DMS53 (cell line): ENCODE results near the gene PLEKHM3.
A peak's percentile ranks its signal among the peaks of the same experiment; 100 is the strongest.
"Not testable (repeated sequence)": the region's sequence is repeated elsewhere in the genome, so short reads cannot be mapped to it uniquely, and the experiment has no call there.

ENCODE experiments used
- DNase-seq: peaks from one replicate; lab custom pipeline; 2025; lab: John Stamatoyannopoulos, UW

The PLEKHM3 gene

DNA sequence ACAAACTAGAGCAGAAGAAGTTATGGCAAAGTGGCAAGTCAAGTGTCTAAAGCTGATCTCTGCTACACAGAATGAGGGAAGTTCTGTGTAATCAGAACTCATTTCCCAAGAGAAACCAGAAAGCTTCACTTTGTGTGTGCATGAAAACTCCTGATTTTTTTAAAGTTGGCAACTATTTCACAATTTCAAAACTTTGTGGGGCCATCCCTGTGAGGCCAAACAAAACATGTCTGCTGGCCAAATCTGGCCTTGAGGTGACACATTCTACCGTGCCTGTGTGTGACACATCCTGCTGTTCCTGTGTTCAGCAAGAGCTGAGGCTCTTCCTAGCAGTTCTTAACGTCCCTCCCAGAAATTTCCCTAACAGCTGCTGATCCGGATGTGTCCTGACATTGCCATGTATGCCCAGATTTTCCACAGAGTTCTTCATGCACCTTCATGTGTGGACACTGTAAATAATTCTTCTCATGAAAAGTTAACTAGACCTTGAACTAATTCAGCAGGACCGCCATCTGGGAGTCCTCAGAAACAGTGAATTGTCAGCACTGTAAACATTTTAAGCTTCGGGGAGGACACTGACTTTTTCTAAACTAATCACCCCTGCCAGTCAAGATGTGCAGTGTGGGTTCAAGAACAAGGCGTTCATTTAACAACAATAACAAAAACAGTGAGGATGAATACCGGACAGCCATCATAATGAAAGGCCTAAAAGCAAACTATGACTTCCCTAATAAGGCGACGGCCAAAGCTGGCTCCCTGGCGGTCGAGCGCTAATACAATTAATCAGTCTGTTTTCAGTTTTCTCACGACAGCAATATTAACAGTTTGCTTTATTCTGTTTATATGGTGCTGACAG, 99.0 kb downstream of the PLEKHM3 start:
- peak; percentile 79 for DNase-seq

DNA sequence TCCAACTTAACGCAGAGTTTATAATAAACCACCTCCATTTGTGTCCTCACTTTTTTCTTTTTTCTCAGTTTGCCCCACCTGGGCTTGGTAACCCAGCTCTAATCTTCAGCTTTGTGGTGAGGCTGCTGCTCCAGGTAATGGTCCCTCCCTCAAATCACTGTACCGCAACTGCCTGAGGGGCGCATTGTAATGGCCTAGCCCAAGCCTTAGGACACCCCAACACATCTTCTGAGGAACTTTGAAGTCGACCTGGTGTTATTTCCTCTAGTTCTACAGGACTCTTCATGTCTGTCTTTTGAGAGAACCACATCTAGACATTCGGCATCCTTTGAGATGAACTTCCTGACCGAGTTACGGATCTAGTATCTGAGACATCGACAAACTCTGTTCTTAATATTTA, 99.7 kb downstream of the PLEKHM3 start:
- DNase-seq, result no peak

DNA sequence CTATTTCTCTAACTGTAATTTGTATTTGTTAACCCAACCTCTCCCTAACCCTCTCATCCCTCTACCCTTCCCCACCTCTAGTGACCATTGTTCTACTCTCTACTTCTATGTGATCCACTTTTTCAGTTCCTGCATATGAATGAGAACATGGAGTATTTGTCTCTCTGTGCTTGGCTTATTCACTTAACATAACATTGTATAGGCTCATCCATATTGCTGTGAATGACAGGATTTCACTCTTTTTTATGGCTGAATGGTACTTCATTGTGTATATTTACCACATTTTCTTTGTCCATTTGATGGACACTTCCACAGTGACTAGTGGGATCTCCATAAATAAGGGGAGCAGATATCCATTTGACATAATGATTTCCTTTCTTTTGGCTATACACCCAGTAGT, 103.7 kb downstream of the PLEKHM3 start:
- no peak for DNase-seq

DNA sequence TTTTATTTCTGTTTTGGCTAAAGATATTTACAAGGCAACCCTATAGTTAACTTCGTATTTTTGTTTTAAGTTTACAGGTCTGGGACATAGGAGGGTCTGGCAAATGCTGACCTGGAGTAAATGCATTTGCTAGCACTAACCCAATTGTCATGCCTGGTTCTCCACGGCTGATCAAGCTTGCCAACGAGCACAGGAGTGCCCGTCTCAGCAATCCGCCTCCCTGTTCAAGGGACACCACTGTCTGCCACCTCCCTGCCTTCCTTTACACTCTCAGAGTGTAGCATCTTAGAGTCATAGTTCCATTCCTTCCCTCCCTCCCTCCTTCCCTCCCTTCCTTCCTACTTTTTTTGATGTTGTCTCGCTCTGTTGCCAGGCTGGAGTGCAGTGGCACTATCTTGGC, 104.6 kb downstream of the PLEKHM3 start:
- DNase-seq, result no peak

- DNase-seq, result no peak
These were observed 105.0 kb downstream of the PLEKHM3 start for GRCh38 chr2:207920321-207920720.

GRCh38 chr2:207919164-207919919, 106.0 kb downstream of the PLEKHM3 start:
- DNase-seq, result no peak

DNA sequence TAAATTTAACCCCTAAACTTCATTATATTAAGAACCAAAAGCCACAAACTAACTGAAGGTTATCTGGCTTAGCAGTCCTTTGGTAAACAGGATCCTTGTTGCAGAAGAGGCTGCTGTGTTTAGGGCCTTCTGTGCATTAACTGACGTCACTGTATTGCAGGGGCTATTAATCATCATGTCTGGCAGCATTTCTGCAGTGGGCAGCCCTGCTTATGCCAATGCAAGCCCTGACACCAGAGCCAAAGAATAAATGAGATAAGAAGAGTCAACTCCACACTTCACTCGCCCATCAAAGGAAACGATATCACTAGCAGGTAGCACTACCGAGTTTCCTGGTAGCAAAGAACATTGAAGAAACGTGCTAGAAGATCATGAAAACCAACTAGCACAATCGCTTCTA, 110.6 kb downstream of the PLEKHM3 start:
- no peak for DNase-seq

DNA sequence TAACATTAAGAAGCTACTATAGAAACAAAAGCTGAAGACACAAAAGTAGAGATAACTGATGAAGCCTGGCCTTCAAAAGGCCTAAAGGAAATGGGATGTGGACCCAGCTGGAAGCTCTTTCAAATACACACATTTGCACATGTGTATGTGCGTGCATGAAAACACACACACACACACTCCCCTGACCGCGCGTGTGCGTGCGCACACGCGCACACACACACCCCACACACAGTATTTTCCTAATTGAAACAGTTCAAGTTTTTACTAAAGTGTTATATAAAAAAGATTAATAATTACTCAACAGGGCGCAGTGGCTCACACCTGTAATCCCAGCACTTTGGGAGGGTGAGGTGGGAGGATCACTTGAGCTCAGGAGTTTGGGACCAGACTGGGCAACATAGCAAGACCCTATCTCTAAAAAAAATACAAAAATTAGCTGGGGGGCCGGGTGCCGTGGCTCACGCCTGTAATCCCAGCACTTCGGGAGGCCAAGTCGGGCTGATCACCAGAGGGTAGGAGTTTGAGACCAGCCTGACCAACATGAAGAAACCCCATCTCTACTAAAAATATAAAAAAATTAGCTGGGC, 111.5 kb downstream of the PLEKHM3 start:
- no peak for DNase-seq

DNA sequence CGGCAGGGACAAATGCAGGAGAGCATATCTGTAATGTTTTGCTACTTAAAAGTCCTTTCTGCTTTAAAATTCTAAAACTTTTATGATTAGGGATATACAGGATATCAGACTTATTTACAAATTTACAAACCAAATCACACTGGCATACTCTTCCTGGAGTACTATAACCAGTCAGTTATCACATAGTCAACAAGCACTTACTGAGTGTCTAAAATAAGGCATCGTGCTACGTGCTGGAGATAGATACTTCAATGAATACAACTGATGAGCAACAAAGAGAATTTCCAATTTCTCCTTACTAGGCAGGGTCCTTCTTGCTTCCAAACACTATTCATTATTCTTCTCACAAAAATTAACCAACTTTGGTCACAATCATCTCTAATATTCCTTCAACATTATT, 113.5 kb downstream of the PLEKHM3 start:
- no peak for DNase-seq

- no peak for DNase-seq
These were observed 114.1 kb downstream of the PLEKHM3 start for GRCh38 chr2:207911215-207911614.

DNA sequence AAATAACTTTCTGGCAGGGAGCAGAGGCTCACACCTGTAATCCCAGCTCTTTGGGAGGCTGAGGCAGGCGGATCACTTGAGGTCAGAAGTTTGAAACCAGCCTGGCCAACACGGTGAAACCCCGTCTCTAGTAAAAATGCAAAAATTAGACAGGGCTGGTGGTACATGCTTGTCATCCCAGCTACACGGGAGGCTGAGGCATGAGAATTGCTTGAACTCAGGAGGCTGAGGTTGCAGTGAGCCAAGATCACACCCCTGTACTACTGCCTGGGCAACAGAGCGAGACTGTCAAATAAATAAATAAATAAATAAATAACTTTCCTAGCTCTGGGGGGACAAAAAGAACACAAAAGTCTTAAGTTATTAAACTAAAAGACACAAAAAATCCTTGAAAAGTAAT, 118.8 kb downstream of the PLEKHM3 start:
- not testable (repeated sequence) for DNase-seq

GRCh38 chr2:207905546-207905945, 119.8 kb downstream of the PLEKHM3 start:
- no peak for DNase-seq

GRCh38 chr2:207903236-207903635, 122.1 kb downstream of the PLEKHM3 start:
- no peak for DNase-seq

DNA sequence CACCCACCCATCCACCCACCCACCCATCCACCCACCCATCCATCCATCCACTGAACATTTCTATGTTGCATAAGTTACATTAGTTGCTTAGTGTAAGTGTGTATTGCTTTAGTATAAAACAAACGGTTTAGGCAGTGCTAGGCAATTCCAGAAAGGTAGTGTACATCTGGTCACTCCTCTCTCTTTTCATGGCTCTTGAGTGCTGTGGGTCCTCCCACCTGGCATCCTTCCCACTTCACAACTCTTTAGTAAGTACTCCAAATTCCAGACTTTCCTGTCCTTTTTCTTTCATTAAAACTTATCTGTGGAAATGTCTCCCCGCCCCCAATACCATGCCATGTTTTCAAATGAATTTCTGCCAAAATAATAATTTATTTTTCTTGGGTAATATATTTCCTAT, 122.5 kb downstream of the PLEKHM3 start:
- DNase-seq, result peak; percentile 55

DNA sequence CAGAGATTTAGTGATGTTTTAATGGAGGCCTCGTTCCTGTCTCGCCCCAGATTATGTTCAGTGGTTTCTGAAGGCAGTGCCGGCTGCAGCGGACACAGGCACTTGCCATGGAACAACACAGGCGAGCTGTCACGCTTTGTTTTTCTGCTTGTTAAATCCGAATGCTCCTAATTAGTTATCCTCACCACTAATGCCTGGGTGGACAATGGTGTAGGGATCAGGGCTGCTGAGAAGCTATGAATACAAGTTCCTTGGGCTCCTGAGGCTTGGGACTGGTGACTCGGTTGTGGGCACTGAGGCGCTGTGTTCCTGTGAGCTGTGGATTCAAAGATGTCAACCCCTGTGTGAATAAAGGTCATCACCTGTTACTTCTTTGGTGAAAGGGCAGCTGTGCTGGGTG, 123.5 kb downstream of the PLEKHM3 start:
- no peak for DNase-seq

GRCh38 chr2:207901401-207901800, 123.9 kb downstream of the PLEKHM3 start:
- peak; percentile 70 for DNase-seq

DNA sequence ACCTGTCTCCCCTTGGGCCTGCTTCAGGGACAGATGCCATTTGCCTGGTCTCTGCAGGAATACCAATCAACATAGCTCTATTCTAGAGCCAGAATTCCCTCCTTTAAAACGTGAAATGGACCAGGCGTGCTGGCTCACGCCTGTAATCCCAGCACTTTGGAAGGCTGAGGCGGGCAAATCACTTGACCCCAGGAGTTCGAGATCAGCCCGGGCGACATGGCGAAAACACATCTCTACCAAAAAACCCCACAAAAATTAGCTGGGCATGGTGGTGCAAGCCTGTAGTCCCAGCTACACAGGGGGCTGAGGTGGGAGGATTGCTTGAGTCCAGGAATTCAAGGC, 127.0 kb downstream of the PLEKHM3 start:
- no peak for DNase-seq

DNA sequence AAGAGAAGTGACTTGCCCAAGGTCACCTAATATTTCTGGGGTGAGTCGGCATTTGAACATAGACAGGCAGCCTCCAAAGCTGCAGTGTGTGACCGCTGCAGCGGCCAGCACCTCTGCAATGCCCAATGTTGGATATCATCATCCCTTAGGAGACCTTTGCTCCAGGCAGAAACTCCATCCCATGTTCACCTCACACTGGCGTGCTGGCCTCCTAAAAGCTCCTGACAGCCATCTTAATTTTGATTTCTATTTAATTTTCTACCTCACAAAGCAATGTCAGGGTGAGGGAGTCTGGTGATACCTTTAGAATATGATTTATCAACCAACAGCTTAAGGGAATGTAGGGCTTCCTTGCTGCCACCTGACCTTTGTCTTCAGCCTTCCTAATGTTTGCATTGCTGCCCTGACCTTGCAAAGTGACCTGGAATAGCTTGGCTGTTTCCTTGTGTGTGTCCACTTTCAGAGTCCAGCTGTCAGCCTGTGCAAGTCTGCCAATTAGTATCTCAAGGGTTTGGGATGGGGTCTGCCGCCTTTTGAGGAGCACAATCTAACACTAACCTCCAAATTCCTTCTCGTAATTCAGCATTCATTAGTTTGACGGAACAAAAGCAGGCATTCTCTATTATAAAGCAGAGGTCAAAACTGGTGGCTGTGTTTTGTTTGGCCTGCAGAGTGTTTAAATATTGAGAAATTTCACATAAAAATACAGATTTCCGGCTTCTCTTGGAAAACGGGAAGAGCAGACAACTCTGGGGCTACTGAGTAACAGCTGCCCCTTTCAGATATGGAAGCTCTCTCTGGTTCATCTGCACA, 127.6 kb downstream of the PLEKHM3 start:
- no peak for DNase-seq

DNA sequence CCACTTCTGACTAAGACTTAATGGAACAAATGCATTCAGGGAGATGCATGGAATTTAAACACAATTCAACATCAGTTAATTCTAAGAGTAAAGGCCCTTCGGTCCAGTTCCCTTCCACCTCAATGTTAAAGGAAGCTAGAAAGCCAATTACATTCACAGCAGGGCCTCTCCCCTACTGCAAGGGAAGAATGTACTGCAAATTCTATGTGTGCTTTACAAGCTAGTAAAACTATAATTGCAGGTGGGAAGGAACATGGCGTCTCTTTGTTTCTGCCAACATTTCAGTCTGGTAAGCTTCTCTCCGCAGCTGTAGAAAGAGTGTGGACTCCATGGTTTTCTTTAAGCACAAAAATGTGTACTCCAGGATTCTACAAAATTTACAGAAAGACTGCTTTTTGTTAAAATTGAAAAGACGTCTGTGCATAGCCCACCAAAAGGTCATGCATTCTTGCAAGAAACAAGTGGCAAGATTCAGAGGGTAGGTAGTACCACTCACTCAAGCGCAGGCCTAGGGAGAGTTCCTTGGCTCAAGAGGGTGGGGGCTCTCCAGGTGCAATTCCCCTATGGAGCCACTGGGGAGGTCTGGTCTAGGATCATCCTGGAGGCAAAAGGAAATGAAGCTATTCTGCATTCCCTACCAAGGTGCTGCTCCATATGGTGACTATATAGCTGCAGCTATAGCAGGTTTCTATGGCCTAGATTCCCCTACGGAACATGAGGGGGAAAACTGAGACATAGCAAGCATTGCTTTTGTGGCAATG, 128.6 kb downstream of the PLEKHM3 start:
- peak; percentile 23 for DNase-seq

DNA sequence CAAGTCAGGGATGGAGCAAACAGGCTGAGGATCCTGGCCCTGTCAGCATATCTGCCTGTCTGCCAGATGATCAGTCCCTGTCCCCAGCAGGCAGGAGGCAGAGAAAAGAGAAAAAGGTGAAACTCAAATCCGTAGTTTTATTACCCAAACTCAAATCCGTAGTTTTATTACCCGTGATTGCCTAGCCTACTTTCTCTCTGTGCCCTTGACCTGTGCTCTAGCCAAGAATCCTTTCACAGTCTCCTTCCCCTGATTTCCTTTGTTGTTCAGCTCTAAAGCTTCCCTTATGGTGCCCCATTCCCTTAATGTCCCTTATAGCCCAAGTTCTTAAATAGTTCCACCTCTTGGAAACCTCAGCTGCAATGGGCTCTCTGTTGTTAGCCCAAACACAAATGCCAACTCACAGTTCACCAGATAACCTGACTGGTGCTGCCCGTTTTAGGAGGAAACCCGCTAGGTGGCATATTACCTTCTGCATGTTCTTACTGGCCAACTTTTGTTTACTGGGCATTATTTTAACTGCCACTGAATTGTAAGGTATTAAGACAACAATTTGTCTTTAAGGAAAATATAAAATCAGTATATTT, 130.0 kb downstream of the PLEKHM3 start:
- DNase-seq, result no peak
